ENCODE measurements around the gene PAX6. TPM values are rescaled to one million over a fixed set of nuclear protein-coding genes. Genes with fewer than 3 reads are reported as not detected.

Gene PAX6
- total RNA-seq, 1 experiment from 2014 or later = 0.43 TPM

DNA sequence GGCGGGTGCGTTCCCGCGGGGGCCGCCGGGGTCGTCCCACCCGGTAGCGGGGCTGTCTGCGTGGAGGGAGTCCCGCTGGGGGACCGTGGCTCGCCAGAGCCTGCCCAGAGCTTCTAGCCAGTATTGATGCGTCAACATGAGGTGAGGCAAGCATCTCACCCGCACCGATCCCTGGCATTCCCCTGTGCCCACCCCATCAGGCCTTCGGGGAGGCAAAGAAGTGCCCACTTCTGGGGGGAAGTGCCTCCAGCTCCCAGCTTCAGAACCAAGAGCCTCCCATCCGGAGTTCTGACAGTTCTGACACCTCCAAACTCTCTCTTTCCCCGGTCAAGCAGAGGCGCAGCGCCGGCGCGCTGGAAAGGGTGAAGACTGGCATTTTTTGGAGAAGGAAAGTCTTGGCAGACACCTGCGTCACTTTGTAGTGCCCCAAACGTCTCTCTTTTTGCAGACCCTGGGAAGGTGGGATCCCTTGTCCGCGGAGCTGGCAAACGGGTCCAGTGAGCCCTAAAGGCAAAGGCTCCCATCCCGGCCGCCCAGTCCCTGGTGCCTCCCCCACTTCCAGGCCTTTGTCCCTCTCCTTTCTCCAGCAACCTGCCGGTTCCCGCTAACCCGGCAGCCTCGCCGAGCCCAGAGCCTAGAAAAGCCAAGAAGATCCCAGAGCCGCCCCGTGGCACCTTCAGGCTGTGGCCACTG, 3.2 kb upstream of the PAX6 start:
- no peaks in the 10 kb centered on the region for H3K9me3 ChIP-seq
- intact Hi-C loops (cut with micrococcal nuclease; ENCODE audit: unreplicated experiment) = loop anchor here (10.0 kb wide), 2 partner anchors 310 to 770 kb away; partner anchors contain the start of genes EIF3M, ELP4 and IMMP1L
- H3K4me3 ChIP-seq (ENCODE audit: low read depth, low read length) = no peak overlapping the region
- ChIA-PET POLR2A (no interaction called here), CTCF (no interaction called here)
- Mint-ChIP-seq H3K36me3 (ENCODE audit: insufficient read depth, unreplicated experiment) (peaks cover 16% of the 10 kb centered on the region), H3K9me3 (ENCODE audit: unreplicated experiment) (no peaks in the 10 kb centered on the region), H3K4me1 (ENCODE audit: low read depth, unreplicated experiment) (peaks cover 27% of the 10 kb centered on the region), H3K4me3 (ENCODE audit: unreplicated experiment) (no peak overlapping the region), H3K27ac (ENCODE audit: unreplicated experiment) (no peak overlapping the region), H3K27me3 (ENCODE audit: insufficient read depth, unreplicated experiment) (peaks cover 33% of the 10 kb centered on the region)
- DNase-seq = no peak
- no peaks in the 10 kb centered on the region for H3K36me3 ChIP-seq (ENCODE audit: control insufficient read depth, insufficient read depth, low read length)
- BruUV-seq (replicated peaks) = no TSS peak
- H3K27me3 ChIP-seq (replicated peaks; ENCODE audit: control insufficient read depth, insufficient read depth, low read length) = peaks cover 27% of the 10 kb centered on the region
- peaks cover 35% of the 10 kb centered on the region for H3K4me1 ChIP-seq
- TF ChIP-seq, protein P1, sequence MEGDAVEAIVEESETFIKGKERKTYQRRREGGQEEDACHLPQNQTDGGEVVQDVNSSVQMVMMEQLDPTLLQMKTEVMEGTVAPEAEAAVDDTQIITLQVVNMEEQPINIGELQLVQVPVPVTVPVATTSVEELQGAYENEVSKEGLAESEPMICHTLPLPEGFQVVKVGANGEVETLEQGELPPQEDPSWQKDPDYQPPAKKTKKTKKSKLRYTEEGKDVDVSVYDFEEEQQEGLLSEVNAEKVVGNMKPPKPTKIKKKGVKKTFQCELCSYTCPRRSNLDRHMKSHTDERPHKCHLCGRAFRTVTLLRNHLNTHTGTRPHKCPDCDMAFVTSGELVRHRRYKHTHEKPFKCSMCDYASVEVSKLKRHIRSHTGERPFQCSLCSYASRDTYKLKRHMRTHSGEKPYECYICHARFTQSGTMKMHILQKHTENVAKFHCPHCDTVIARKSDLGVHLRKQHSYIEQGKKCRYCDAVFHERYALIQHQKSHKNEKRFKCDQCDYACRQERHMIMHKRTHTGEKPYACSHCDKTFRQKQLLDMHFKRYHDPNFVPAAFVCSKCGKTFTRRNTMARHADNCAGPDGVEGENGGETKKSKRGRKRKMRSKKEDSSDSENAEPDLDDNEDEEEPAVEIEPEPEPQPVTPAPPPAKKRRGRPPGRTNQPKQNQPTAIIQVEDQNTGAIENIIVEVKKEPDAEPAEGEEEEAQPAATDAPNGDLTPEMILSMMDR (IDR thresholded peaks at IDR 0.05; ENCODE audit: insufficient read depth in 1 of 2, low read depth in 1 of 2, low read length in 1 of 2, severe bottlenecking in 1 of 2, unreplicated experiment in 1 of 2) = no peak

DNA sequence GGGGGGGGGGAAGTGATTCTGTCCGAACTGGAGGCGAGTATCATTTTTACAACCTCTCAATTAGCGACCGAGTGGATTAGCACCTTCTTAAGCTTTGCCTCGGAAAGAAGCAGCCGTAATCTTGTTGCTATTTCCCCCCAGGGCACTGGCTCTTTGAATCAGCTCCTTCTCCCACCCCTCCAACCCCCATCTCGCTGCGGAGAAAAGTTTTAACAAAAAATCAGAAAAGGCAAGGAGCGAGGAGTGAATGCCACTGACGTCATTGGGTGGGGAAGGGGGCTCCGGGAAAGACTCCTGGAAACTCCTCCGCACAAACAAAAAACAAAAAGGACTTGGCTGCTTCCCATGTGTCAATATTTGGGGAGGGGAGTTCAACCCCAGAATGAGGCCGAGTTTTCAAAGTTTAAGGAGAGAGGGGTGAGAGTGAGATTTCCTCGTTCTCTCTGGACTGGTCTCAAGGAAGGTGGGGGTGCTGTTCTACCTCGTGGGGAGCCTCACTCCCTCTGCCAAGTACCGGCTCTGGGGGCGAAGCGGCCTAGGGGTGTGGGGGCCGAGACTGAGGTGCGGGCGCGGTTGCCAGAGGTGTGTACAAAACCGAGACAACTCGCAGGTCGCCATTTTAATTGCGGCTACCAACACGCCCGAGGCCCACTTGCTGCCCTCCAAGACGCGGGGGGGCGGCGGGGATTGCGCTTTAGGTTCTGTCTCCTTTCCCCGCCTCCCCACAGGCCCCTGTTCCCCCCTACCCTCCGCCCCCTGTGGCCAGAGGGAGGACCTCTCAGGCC, 2.5 kb upstream of the PAX6 start:
- H3K36me3 ChIP-seq (ENCODE audit: control insufficient read depth, insufficient read depth, low read length) = no peaks in the 10 kb centered on the region
- TF ChIP-seq, protein P1 (IDR thresholded peaks at IDR 0.05; ENCODE audit: insufficient read depth in 1 of 2, low read depth in 1 of 2, low read length in 1 of 2, severe bottlenecking in 1 of 2, unreplicated experiment in 1 of 2) = no peak
- H3K4me1 ChIP-seq = peaks cover 35% of the 10 kb centered on the region
- Mint-ChIP-seq H3K9me3 (ENCODE audit: unreplicated experiment) (no peaks in the 10 kb centered on the region), H3K4me3 (ENCODE audit: unreplicated experiment) (peak overlapping the region; percentile 88), H3K27ac (ENCODE audit: unreplicated experiment) (no peak overlapping the region), H3K4me1 (ENCODE audit: low read depth, unreplicated experiment) (peaks cover 27% of the 10 kb centered on the region), H3K27me3 (ENCODE audit: insufficient read depth, unreplicated experiment) (peaks cover 38% of the 10 kb centered on the region), H3K36me3 (ENCODE audit: insufficient read depth, unreplicated experiment) (peaks cover 16% of the 10 kb centered on the region)
- intact Hi-C loops (cut with micrococcal nuclease; ENCODE audit: unreplicated experiment) = loop anchor here (10.0 kb wide), 2 partner anchors 309 to 771 kb away; partner anchors contain the start of genes EIF3M, ELP4 and IMMP1L
- ChIA-PET CTCF (no interaction called here), POLR2A (interaction anchor here (0.5 kb wide), 1 partner anchor 283 kb away, joined by 3 read pairs; no protein-coding TSS in a partner anchor)
- BruUV-seq (replicated peaks) = no TSS peak
- peaks cover 27% of the 10 kb centered on the region for H3K27me3 ChIP-seq (replicated peaks; ENCODE audit: control insufficient read depth, insufficient read depth, low read length)
- no peak overlapping the region for H3K4me3 ChIP-seq (ENCODE audit: low read depth, low read length)
- DNase-seq = no peak
- H3K9me3 ChIP-seq = no peaks in the 10 kb centered on the region
